Effector CD4-positive, alpha-beta T cell (primary cell): ENCODE results near the gene CCDC30.
A peak's percentile ranks its signal among the peaks of the same experiment; 100 is the strongest.
"Not testable (repeated sequence)": the region's sequence is repeated elsewhere in the genome, so short reads cannot be mapped to it uniquely, and the experiment has no call there.

Source experiments
- DNase-seq: peaks from one replicate; pipeline ENCODE4 v3.0.0-alpha.2; 2020

The CCDC30 gene

DNA sequence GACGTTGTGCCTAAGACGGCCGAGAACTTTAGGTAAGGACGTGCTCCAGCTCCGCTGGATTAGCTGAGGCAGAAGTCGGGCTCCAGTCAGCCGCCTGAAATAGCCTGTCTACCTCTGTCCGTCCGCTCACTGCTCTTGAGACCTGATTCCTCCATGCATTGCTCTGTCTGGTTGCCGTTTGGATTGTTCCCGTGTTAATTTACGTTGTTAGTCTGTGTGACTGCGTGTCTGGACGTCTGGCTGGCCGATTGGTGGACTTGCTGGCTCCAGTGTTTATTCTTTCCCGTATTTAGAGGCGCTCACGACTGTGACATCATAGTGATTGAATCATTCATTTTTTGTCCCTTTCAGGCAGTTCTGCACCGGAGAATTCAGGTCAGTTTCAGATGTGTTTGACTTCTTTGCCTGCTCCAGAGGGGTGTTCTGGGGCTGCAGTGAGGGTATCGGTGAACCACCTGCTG lies 195.8 kb downstream of the CCDC30 start:
- no peak for DNase-seq

DNA sequence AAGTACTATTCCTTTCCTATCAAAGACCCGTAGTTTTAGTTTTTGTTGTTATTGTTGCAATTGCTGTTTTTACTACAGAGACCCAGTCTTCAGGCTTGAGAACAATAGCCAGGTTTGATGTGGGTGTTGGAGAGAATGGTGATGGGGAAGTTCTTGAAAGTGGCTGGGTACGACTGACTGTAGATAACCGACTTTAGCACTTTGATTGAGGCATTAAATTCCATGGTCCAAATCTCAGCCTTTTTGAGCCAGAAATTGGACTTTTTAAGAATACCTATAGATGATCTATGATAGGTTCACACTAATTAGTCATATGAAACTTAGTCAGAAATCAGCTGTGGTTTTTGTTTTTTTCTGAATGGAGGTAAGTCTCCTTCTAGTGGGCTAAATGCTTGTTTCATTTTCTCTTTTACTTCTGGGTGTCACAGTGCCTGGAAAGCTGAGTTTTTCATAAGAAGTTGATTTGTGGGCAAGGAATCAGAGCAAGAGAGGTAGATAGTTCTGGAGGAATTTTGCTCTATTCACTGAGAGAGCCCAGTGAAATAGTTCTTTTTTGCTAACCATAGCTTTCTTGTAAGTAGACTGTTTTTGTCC lies 197.9 kb downstream of the CCDC30 start:
- no peak for DNase-seq

DNA sequence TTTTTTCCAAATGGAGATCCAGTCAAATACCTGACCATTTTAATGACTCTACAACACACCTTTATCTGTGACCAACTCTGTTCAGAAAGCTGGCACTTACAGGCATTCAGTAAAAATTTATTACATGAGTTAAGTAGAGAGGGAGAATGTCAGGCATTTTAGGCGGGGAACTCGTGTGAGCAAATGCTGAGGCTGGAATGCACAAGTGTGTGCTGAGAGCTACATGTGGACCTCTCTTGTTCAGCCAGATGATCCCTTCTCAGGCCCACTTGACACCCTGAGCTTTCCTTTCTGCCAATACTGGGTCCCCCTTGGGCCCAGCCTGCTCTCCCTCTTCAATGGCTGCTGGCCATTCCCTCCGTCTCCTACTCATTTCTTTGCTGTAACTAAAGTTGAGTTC lies 206.8 kb downstream of the CCDC30 start:
- DNase-seq = no peak

DNA sequence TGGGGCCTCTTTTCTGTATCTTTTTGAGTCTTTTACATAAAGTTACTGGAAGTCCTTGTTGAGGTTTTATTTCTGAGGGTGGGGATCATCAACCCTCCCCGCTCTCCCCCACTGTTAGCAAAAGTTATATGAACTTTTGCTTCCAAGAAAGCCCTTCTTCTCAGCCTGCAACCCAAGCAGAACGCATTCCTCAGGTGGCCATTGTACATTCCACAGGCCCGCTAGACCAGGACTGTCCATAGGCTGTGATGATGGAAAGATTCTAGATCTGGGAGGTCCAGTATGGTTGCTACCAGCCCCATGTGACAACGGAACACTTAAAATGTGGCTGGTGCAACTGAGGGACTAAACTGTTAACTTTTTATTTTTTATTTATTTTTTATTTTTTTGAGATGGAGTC lies 207.3 kb downstream of the CCDC30 start:
- DNase-seq = no peak

DNA sequence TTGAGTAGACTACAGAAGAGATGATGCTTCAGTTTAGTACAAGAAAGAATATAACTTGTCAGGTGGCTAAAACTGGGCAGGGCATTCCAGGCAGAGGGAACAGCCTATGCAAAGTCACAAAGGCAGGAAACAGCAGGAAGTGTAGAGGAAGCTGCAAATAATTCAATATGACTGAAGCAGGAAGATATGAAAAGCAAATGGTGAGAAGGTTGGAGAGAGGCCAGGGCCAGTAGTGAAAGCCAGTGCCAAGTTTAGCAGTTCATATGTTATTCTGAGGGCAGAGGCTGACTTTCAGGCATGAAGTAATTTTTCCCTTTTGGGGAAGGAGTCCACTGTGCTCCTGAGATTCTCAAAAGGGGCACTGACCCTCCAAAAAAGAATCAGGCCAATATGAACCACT lies 211.1 kb downstream of the CCDC30 start:
- DNase-seq = no peak

DNA sequence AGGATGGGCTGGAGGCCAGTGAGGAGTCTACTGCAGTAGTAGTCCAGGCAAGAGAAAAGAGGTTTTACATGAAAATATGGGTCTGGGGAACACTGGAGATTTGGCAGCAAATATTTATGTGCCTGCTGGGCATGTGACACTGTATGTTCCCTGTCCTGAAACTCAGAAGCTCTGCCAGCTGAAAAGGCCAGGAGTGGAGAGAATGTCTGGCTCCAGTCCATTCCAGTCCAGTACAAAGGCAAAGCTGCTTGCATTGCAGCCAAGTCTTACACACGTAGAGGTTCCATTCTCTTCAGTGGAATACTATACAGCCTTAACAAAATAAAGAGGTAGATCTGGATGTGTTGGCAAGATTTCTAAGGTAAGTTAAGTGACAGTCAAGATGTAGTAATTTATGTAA lies 211.6 kb downstream of the CCDC30 start:
- no peak for DNase-seq

DNA sequence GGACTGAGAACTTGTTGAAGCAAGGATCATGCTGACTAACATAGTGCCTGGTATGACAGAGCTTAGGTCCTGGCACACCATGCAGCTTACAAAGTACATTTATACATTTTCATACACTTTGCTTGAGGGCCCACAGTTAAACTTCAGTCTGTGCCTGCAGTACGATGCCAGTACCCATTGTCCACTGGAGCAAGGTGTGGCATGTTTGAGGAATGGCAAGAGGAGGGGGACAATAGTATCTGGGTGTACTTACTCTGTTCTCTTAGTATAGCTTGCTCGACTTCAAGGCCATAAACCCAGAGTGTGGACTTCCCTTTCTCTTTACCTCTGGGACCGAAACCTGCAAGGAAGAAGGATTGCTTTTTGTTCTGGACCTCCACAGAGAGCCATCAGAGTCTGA lies 212.4 kb downstream of the CCDC30 start:
- no peak for DNase-seq

DNA sequence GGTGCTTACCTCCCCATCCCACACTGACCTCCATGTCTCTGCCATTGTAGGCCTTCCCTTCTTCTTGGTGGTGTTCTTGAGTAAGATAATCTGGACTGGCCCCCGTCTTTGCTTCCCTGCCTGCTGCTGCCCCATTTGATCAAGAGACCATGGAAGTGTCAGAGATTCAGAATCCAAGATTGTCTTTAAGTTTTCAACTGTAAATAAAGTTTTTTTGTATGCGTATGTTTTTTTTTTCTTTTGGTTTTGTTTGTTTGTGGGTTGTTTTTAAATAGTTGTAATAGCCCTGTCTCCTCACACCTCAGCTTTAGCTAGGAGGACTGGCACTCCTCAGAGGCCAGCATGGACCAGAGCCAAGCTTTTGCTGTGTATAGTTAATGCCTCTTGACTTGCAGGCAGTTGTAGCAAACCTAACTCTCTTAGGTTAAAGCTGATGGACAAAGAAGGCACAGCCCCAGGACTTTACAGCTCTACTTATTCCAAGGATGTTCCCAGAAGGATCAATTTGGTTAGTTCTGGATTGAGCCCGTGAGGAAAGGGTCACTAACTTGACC lies 213.5 kb downstream of the CCDC30 start:
- DNase-seq = no peak

DNA sequence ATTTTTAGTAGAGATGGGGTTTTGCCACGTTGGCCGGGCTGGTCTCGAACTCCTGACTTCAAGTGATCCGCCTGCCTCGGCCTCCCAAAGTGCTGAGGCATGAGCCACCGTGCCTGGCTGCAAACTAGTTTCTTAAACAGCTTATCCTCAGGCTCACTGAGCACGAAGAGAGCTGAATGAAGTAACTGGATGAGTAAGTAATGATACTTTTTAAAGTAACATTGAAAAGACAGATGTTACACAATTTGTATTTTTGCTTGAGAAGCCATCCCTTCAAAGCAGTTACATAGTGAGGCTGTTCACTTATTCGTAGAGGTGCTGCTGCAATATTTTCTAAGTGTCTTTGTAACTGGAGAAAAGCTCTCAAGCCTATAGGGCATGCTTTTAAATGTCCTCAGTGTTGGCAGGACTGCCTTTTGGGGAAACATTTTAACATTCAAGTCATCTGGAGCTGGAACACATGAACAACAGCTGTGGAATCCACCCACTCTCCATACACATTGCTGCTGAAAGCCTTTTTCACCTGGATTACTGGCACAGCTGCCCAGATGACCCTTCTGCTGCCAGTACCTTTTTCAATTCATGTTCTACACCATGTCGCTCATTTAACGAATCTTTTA lies 216.4 kb downstream of the CCDC30 start:
- DNase-seq = no peak

DNA sequence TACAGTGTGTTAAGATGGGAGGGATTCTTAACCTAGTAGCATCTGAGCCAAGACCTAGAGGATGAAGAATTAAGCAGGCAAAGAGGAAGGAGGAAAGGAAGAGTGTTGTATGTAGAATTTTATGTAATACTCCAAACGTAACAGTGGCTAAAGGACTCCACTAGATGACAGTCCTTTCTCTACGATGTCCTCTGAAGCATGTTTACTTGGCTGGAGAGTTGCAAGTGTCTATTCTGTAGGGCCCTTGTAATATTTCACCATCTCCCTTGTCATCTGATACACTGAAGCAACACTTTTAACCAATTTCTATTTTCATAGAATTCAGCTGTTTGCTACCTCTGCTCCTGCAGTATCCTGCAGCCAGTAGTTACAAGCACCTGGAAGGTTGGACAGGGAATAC lies 217.0 kb downstream of the CCDC30 start:
- no peak for DNase-seq

DNA sequence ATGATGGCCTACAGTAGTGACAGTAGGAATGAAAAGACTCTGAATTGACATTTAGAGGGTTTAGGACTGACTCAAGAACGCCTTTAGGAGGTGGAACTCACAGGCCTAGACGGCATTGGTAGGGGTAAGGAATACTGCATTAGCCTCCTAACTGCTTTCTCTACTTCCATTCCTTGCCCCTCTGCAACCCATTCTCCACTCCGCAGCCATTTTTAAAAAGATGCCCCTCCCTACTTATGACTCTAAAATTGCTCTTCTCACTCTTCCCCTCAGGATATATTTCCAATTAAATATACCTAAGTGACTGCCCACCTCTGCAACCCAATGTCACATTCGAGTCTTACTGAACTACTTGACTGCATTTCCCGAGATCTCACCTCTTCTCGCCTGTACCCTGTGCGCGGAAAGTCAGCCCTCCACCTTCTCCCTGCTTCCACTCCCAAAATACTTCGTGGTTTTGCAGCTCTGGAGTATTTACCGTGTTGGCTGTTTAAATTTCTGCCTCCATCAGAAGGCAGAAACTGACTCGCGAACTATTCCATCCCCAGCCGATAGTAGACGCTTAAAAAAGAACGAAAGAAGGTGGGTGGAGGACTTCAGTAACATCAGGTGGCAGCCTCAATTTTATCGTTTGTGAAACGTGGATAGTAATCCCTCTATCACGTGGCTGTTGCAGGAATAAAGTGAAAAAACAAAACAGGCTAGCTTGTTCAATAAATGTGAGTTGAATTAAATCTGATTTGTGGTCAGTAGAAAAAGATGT lies 218.0 kb downstream of the CCDC30 start:
- no peak for DNase-seq

DNA sequence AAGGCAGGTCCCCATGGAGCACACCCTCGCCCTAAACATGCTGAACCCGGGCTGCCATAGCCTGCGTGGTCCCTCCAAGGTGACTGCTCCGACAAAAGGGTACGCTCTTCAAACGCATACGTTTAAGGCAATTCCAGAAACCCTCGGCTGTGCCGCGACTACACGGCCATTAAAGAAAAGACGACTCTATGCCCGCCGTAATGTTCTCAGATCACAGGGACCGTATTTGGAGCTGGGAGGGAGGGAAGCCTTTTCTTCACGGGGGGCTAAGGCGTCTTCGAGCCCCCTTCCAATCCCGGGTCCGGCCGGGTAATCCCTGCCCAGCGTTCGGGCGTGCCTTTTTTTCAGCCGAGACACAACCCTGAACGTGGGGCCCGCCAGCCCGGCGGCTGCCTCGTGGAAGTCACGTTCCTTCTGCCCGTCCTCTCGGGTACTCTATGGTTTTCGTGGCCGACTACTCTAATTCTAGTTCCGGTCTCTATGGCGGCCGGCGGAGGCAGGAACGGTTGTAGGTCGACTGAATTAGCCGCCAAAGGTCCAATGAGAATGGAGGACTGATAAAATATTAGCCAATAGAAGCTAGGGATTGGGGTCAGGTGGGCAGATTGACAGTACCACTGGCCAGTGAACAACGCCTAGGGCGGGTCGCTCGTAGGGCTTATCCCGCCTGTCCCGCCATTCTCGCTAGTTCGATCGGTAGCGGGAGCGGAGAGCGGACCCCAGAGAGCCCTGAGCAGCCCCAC lies 218.8 kb downstream of the CCDC30 start, which contains the start of gene YBX1:
Gene YBX1 (plus strand): TSS at position 678 of the 743 bp plus-strand sequence. CDS start 148 bp downstream, outside the sequence.
- DNase-seq = peak; percentile 93

DNA sequence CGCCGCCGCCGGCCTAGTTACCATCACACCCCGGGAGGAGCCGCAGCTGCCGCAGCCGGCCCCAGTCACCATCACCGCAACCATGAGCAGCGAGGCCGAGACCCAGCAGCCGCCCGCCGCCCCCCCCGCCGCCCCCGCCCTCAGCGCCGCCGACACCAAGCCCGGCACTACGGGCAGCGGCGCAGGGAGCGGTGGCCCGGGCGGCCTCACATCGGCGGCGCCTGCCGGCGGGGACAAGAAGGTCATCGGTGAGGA lies 219.3 kb downstream of the CCDC30 start:
- DNase-seq = not testable (repeated sequence)

DNA sequence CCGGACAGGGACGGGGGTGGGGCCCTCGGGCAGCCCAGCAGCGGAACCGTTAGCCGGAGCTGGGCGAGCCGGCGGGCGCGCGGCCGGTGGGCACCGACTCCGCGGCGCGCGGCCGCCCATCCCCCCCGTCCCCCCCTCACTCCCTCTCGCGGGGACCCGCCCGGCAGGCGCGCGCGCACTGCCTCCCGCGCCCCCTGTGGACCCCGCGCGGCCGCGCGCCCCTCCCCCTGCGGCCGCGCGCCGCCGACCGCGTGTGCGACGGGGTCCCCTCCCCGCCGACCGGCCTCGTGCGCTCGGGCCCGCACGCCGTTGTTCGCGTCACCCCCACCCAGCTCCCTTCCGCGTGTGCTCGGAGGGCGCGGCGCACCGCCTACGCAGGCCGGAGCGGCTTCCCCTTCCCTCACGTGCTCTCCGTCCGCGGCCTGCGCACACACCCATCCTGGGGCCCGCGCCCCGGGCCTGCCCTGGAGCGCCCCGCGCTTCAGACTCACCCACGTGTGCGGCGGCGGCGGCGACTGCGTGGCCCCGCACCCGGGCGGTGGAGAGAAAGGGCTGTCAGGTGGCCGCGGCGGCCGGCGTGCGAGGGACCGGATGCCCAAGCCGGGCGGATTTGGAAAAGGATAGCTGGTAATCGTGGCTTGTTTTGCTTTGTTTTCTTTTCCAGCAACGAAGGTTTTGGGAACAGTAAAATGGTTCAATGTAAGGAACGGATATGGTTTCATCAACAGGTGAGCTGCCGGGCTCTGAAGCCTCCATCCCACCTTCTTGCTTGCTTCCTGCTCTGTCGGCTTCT lies 219.8 kb downstream of the CCDC30 start:
- DNase-seq = peak; percentile 56

DNA sequence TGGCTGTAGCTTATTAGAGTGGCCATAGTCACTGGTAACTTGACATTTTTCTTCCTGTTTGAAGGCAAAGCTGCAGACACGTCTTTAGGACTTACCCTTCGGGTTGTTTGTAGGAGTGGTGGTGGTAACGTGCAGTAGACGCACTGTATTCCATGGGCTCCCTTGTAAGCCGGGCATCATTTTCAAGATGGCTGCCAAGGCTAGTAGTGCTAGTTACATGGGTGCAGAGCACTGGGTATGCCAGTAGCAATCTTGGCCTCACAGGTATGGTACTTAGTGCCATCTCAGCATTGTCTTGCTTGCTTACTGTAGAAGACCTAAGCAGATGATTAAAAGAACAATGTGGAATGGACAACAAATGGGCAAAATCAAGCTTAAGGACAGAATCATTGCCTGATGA lies 221.1 kb downstream of the CCDC30 start:
- no peak for DNase-seq

DNA sequence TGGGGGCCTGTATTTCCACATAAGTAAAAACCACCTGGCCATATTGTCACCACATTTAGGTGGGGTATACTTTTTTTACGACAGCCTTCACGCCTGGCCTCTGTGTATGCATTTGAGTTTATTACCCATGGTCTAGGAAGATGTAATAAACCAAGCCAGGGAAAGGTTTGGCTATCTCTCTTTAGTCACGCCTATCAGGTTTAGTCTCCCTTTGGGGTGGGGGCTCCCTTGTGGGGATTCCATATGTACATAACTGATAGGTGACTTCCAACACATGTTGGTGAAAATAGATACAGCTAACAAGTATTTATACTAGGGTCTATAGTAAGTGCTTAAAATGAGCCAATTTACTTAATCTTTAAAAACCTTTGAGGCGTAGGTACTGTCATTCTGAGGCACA lies 223.3 kb downstream of the CCDC30 start:
- no peak for DNase-seq

DNA sequence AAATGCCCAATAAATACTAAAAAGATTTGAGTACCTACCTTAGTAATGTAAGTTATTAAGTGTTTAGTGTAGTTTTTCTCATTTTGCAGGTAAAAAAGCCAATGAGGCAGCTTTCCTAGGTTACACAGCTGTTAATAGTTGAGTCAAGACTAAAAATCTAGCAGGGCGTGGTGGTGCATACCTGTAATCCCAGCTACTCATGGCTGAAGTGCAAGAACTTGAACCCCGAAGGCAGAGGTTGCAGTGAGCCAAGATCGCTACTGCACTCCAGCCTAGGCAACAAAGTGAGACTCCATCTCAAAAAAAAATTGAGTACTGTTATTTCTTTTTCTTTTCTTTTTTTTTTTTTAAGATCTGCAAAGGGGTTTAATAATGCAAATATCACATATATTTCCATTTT lies 226.8 kb downstream of the CCDC30 start:
- no peak for DNase-seq

DNA sequence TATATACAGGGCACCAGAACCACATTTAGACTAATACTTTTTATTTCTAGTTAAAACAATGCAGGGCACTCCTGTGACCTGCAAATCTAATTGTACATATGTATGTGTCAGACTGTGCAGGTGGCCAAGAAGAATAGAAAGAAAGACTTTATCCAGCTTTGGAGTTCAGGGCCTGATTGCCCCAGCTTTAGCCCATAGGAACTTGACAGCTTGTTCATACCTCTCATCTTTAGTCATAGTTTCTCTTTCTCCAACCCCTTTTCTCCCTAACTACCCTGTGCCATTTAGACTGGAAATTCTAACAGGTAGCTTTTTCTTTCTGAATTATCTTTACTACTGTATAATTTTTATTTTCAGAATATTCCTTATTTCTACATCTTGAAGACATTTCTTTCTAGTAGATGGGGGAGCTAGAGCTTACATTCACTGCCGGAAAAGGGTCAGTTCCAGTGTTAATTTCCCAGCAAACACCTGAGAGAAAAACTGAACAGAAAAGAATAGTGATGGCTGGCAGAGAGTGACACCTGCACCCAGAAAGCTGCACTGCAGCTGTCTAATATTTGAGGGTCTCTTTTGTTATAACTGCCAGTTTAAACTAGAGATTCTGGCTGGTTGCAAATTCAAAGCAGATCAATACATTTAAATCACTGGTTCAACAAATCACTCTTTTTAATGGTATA lies 227.5 kb downstream of the CCDC30 start:
- no peak for DNase-seq

DNA sequence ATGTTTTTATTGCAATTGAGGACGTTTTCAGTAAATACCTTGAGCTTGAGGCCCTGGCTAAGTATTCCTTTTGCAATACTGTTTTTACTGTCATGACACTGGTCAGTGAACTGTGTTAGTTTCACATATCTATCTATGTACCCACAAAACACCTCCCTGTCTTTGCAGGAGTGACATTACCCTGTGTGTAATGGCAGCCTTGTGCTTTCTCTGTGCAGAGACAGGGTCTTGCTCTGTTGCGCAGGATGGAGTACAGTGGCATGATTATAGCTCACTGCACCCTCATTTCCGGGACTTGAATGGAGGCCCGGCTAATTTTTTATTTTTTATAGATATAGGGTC lies 228.0 kb downstream of the CCDC30 start:
- DNase-seq = no peak

DNA sequence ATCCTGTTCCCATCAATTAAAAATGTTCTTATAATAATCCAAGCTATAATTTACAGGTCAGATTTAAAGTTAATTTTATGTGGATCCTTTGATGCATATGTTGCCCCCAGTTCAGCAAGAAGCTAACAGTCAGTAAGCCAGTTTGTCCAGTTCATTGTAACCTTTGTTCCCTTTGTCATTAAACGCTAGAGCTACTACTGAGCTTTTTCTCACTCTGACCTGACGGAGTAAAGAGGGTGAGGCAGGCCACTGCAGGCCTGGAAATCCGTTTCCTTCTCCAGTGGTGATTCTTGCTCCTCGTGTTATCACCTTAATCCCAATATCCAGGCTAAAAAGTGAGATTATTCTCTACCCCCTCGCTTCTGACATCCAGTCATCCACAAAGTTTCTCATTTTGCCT lies 229.4 kb downstream of the CCDC30 start:
- no peak for DNase-seq

DNA sequence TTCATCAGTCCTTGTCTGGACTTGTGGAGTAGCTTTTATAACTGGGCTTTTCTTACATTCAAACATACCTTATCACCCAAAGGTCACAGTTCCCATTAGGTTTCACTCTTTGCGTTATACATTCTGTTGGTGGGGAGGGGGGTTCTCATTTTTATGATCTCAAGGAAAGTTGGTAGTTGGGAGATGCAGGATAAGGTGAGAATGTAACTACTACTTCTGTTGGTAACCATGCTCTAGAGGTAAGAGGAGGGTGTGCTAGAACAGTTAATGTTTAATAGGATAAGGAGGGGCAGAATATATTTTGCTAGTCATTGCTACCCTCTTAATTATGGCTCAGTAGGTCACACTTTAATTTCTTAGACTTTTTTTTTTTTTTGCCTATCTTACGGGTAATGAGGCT lies 229.8 kb downstream of the CCDC30 start:
- DNase-seq = no peak
